ENCODE data around the gene ID2. TPM values are rescaled to one million over a fixed set of nuclear protein-coding genes. Genes with fewer than 3 reads are reported as not detected.
A peak's percentile ranks its signal among the peaks of the same experiment; 100 is the strongest.

ID2 gene
- total and polyA plus RNA-seq, 2 of the 13 experiments (the other 11 are each of a cell fraction or from before 2014, with no cell fraction given) = 214 to 719 TPM

- TF ChIP-seq CREM (IDR thresholded peaks at IDR 0.05) (no peak), CREM (CRISPR knock-in tag; IDR thresholded peaks at IDR 0.05) (no peak), ZNF496 (CRISPR knock-in tag; IDR thresholded peaks at IDR 0.05; ENCODE audit: insufficient replicate concordance) (no peak), ZNF34 (CRISPR knock-in tag; IDR thresholded peaks at IDR 0.05; ENCODE audit: borderline replicate concordance) (no peak), NFKBIZ (CRISPR knock-in tag; IDR thresholded peaks at IDR 0.05) (no peak), JUNB (CRISPR knock-in tag; IDR thresholded peaks at IDR 0.05; ENCODE audit: borderline replicate concordance) (0 out of 2 replicates have a peak, but pooled peaks have one; percentile 37), ZNF329 (CRISPR knock-in tag; IDR thresholded peaks at IDR 0.05; ENCODE audit: low read depth) (no peak), CEBPB (IDR thresholded peaks at IDR 0.05; ENCODE audit: borderline replicate concordance, low read depth, low read length) (no peak), MTA1 (CRISPR knock-in tag; IDR thresholded peaks at IDR 0.05; ENCODE audit: borderline replicate concordance) (peak; percentile 61; the same call in 1 of the 2 replicates), YY1 (IDR thresholded peaks at IDR 0.05; ENCODE audit: insufficient read depth, insufficient replicate concordance, low read depth, low read length) (peak; percentile 25), TOPORS (CRISPR knock-in tag; IDR thresholded peaks at IDR 0.05) (0 out of 2 replicates have a peak, but pooled peaks have one; percentile 6), ZBTB20 (CRISPR knock-in tag; IDR thresholded peaks at IDR 0.05; ENCODE audit: borderline replicate concordance, low read depth) (no peak), ZIK1 (CRISPR knock-in tag; IDR thresholded peaks at IDR 0.05; ENCODE audit: borderline replicate concordance, low read depth) (no peak), SALL1 (CRISPR knock-in tag; IDR thresholded peaks at IDR 0.05) (peak; percentile 58), TRIM24 (CRISPR knock-in tag; IDR thresholded peaks at IDR 0.05) (no peak), HNRNPH1 (optimal IDR thresholded peaks at IDR 0.05; ENCODE audit: low read depth, low read length) (no peak), ZNF354B (CRISPR knock-in tag; IDR thresholded peaks at IDR 0.05) (no peak), KLF12 (CRISPR knock-in tag; IDR thresholded peaks at IDR 0.05; ENCODE audit: borderline replicate concordance) (no peak), ZNF333 (CRISPR knock-in tag; IDR thresholded peaks at IDR 0.05; ENCODE audit: borderline replicate concordance) (no peak), SNAPC2 (CRISPR knock-in tag; IDR thresholded peaks at IDR 0.05) (no peak), ZNF136 (CRISPR knock-in tag; IDR thresholded peaks at IDR 0.05; ENCODE audit: low read depth) (no peak), ARID4A (CRISPR knock-in tag; IDR thresholded peaks at IDR 0.05; ENCODE audit: borderline replicate concordance) (peak; percentile 38; the same call in 1 of the 2 replicates), ZBTB44 (CRISPR knock-in tag; IDR thresholded peaks at IDR 0.05) (no peak), ZNF564 (CRISPR knock-in tag; IDR thresholded peaks at IDR 0.05) (no peak), RCOR2 (CRISPR knock-in tag; IDR thresholded peaks at IDR 0.05) (no peak), SMAD3 (CRISPR knock-in tag; IDR thresholded peaks at IDR 0.05) (0 out of 2 replicates have a peak, but pooled peaks have one; percentile 23)
Observed at GRCh38 chr2:8693157-8693821, 11.4 kb downstream of the ID2 start (continued).

Measured in HepG2 (cell line).